GM19035 (cell line): ENCODE results near the gene PI4K2A.
A peak's percentile ranks its signal among the peaks of the same experiment; 100 is the strongest.

Experiments
- ATAC-seq: cut with Tn5 transposase; IDR thresholded peaks from one replicate; pipeline ENCODE4 v1.9.1; 2021; ENCODE audit not compliant: unreplicated experiment

Gene PI4K2A

DNA sequence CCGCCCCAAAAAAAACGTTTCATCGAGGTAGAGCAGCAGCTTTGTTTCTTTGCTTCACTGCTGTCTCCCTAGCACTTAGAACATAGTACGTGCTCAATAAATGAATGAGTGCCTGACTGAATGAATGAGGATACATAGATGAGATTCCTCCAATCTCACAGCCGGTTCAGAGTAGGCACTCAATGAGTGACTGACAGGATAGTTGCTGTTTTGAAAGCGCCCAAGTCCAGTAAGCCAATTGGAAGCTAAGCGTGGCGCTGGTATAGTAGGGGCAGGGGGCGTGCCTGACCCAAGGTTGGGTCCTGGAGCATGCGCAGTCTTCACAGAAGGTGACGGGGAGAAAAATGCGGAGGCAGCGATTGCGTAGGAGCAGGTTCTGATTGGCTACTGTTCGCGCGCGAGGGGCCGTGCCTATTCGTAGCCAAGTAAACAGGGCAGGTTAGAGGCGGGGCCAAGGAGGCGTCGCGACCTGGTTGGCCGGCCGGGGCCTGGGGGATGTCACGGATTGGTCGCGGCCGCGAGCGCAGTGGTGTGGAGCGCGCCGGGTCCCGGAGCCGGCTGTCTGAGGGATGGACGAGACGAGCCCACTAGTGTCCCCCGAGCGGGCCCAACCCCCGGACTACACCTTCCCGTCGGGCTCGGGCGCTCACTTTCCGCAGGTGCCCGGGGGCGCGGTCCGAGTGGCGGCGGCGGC is at the start of gene PI4K2A:
PI4K2A (plus strand) TSS at position 498 of the 694 bp plus-strand sequence; CDS start at position 570, 72 bp downstream.
- peak; percentile 97 for ATAC-seq

DNA sequence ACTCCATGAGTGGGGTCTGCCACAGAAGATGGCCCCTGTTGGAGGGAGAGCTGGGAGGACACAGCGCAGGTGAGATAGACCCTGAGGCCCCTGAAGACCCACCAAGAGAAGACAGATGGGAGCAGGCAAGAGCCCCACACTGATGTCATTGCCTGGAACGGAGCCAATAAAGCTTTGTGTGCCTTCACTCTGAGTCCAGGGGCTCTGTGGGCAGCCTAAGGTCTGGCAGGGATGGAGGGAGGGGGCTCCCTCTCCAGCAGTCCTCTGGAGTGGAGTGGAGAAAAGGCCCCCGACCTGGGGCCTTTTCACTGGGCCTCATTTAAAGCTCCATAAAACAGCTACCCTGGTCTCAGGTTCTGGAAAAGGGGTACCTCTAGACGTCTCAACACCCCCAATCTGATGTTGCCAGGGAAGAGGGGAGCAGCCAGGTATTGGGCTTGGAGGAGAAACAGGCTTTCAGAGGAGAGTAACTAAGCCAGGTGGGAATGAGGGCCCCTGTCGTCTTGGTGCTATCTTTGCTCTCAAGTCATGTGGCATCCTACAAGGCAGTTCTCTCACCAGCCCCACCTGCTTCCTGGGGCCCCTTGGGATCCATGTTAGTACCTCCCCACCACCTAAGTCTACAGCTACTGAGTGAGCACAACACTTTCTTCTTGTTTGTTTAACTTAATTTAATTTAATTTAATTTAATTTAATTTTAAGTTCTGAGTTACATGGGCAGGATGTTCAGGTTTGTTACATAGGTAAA is 49.5 kb upstream of the PI4K2A start:
- ATAC-seq: no peak

GRCh38 chr10:97593421-97593820 is 47.0 kb upstream of the PI4K2A start:
- no peak for ATAC-seq

GRCh38 chr10:97596101-97597082 is 44.1 kb upstream of the PI4K2A start:
- no peak for ATAC-seq

DNA sequence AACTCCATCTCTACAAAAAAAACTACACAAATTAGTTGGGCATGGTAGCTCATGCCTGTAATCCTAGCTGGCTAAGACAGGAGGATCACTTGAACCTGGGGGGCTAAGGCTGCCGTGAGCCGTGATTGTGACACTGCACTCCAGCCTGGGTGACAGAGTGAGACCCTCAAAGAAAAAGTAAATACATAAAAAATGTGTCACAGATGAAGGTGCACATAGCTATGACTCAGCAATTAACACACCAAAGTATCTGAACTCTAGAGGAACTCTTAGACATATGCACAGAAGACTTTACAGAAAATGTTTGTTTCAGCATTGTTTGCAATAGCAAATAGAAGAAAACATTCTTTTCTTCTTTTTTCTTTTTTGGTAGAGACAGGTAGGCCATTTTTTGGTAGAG is 42.7 kb upstream of the PI4K2A start:
- ATAC-seq: no peak

DNA sequence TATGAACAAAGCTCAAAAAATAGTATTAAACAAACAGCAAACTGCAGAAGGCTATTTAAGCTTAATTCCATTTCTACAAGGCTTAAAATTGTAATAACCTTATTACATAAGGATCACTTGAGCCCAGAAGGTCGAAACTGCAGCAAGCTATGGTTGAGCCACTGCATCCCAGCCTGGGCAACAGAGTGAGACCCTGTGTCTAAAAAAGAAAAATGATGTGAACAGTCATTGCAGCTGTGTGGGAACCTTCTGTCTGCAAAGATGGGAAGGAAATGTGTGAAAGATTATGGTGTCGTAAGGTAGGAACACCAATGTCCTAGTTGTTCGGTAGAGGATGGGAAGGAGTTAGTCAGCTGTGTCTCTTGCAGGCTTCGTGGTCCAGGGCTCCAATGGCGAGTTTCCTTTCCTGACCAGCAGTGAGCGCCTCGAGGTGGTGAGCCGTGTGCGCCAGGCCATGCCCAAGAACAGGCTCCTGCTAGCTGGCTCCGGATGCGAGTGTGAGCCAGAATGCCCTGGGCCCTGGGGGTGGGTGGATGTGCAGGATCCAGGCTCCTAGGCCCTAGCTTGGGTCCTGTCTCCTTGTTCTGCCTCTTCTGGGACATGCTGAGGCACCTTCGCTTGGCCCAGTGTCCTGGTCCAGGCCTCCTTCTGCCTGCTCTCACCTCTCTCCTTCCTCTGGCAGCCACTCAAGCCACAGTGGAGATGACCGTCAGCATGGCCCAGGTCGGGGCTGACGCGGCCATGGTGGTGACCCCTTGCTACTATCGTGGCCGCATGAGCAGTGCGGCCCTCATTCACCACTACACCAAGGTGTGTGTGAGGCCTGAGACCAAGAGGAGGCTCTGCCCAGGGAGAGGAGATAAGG is 41.8 kb upstream of the PI4K2A start:
- ATAC-seq: no peak

GRCh38 chr10:97599272-97599619 is 41.2 kb upstream of the PI4K2A start:
- no peak for ATAC-seq

GRCh38 chr10:97600616-97601015 is 39.9 kb upstream of the PI4K2A start:
- no peak for ATAC-seq

GRCh38 chr10:97601268-97602215 is 38.9 kb upstream of the PI4K2A start:
- no peak for ATAC-seq

DNA sequence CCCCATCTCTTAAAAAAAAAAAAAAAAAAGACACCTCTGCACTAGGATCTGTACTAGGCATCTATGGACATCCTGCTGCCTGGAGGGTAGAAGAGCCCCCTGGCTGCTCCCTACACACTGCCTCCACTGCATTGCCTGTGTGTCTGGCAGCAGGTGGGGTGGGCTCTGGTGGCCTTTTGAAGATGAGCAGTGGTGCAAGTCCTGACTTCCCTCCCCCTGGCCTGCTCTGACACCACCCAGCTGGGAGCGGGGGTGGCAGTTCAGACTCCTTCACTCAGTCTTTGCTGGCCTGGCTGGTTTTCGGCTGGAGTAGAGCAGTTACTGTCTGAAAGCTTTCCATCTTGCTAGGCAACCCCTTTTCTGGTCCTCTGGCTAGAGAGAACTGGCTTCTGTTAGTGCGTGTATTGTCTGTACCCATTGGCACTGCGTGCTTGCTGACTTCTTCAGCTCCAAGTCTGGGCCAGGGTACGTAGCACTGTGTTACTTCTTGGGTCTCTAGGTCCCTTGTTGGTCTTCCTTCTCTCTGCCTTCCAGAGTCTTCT is 33.3 kb upstream of the PI4K2A start:
- no peak for ATAC-seq

- no peak for ATAC-seq
Measured at GRCh38 chr10:97608991-97609561, 31.4 kb upstream of the PI4K2A start.

- no peak for ATAC-seq
Measured at GRCh38 chr10:97611473-97611872, 29.0 kb upstream of the PI4K2A start.

DNA sequence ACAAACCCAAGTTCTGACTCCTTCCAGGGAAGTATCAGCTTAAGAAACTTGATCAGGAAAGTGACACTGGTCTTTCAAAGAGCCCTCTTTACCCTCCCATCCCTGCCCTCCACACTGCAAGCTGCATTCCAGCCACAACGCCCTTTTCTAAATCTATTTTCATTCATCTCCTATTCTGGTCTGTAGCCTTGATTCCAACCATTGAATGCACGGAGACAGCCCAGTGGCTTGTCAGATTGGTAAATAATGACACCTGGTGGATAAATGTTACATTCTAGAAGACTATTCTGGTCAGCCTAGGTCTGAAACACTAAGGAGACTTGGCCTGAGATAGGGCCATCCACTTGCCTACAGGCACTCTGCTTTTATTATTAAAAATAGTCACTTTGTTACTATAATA is 28.1 kb upstream of the PI4K2A start:
- ATAC-seq: no peak

- ATAC-seq: no peak
Measured at GRCh38 chr10:97618285-97618684, 22.2 kb upstream of the PI4K2A start.

GRCh38 chr10:97618733-97619132 is 21.7 kb upstream of the PI4K2A start:
- ATAC-seq: no peak

DNA sequence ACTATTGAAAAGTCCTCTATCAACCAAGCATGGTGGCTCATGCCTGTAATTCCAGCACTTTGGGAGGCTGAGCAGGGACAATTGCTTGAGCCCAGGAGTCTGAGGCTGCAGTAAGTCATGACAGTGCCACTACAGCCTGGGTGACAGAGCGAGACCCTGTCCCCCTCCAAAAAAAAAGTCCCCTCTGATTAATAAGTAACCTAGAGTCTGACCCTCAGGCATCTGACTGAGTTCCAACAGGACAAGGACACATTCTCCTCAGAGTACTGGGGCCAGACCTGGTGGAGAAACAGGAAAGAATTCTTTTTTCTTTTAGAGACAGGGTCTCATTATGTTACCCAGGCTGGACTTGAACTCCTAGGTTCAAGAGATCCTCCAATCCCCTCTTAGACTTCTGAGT is 17.2 kb upstream of the PI4K2A start:
- ATAC-seq: no peak

DNA sequence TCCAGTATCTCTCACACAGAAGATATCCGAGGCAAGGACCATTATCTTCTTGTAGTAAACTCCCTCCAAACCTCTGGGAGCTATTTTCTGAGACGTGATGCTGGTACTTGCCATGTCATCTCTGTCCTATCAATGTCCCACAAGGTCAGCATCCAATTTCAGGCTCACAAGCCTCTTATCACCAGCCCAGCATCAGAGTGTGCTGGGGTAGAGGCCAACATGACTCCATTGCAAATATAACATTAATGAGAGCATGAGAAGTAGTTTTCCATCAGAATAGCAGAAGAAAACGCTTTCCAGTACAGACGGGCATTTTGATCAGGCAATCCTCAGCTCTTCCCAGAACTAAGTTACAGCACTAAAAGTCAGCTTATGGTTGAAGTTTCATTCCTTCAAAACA is 12.7 kb upstream of the PI4K2A start:
- ATAC-seq: no peak

DNA sequence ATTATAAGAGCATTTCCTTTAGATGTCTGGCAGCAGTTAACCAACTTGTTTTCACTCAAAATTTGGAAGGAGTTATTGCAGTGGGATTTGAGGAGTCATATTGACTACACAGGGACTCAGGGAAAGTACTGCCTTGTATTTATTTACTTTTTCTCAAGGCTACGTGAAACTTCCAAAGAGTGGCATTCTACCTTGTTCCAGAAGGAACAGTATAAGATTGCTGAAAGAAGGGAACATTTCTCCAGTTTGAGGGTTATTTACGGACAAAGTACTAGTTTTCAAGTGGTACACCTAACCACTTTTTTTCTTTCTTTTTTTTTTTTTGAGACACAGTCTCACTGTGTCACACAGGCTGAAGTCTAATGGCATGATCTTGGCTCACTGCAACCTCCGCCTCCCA is 12.2 kb upstream of the PI4K2A start:
- ATAC-seq: no peak

GRCh38 chr10:97629289-97629688 is 11.2 kb upstream of the PI4K2A start:
- ATAC-seq: no peak
